Glomerular endothelial cell (primary cell): ENCODE measurements around the gene KCNQ2. TPM values are rescaled to one million over a fixed set of nuclear protein-coding genes. Genes with fewer than 3 reads are reported as not detected.

Experiments
- DNase-seq: peaks from one replicate; pipeline ENCODE4 v3.0.0-alpha.2; 2011; ENCODE audit warnings: low read depth, low spot score; ENCODE audit errors: extremely low read depth
- total RNA-seq: library from RNA; depleted of rRNA; stranded (reverse); fragments of >200 nt; gene quantifications from 2 replicates; pipeline ENCODE4 v1.2.3, GENCODE V29; 2015

KCNQ2 gene
- total RNA-seq, 1 donor from 2014 or later, result not detected

GRCh38 chr20:63456429-63457284 lies 15.8 kb downstream of the KCNQ2 start:
- no peak for DNase-seq

GRCh38 chr20:63455568-63455859 lies 16.9 kb downstream of the KCNQ2 start:
- DNase-seq, result no peak

GRCh38 chr20:63454731-63455567 lies 17.5 kb downstream of the KCNQ2 start:
- DNase-seq, result no peak

GRCh38 chr20:63452821-63453523 lies 19.5 kb downstream of the KCNQ2 start:
- no peak for DNase-seq

- DNase-seq, result no peak
Measured at GRCh38 chr20:63452341-63452740, 20.1 kb downstream of the KCNQ2 start.

GRCh38 chr20:63451821-63452220 lies 20.6 kb downstream of the KCNQ2 start:
- DNase-seq, result no peak

- no peak for DNase-seq
Measured at GRCh38 chr20:63449796-63450730, 22.4 kb downstream of the KCNQ2 start.

- DNase-seq, result no peak
Measured at GRCh38 chr20:63449025-63449424, 23.4 kb downstream of the KCNQ2 start.

GRCh38 chr20:63448031-63448430 lies 24.4 kb downstream of the KCNQ2 start:
- DNase-seq, result no peak

GRCh38 chr20:63447320-63447719 lies 25.1 kb downstream of the KCNQ2 start:
- no peak for DNase-seq

- DNase-seq, result no peak
Measured at GRCh38 chr20:63446216-63447024, 26.0 kb downstream of the KCNQ2 start.

GRCh38 chr20:63445075-63445734 lies 27.2 kb downstream of the KCNQ2 start:
- no peak for DNase-seq

- DNase-seq, result no peak
Measured at GRCh38 chr20:63444548-63444947, 27.9 kb downstream of the KCNQ2 start.

- DNase-seq, result no peak
Measured at GRCh38 chr20:63443606-63444395, 28.7 kb downstream of the KCNQ2 start.

- DNase-seq, result no peak
Measured at GRCh38 chr20:63442100-63442493, 30.4 kb downstream of the KCNQ2 start.

GRCh38 chr20:63441136-63442099 lies 31.0 kb downstream of the KCNQ2 start:
- DNase-seq, result no peak

- no peak for DNase-seq
Measured at GRCh38 chr20:63440366-63440955, 32.0 kb downstream of the KCNQ2 start.
